Mucosa of descending colon (tissue), 3 donors: ENCODE data around the gene EMX1. TPM values are rescaled to one million over a fixed set of nuclear protein-coding genes. Genes with fewer than 3 reads are reported as not detected.
A peak's percentile ranks its signal among the peaks of the same experiment; 100 is the strongest.

Experiments
- ATAC-seq: fragments of 200-7000 bp; cut with Tn5 transposase; one replicate; pipeline ENCODE4 v1.9.1; 2020; ENCODE audit warnings: mild to moderate bottlenecking, moderate library complexity
- DNase-seq, 3 donors: peaks; one replicate each; pipeline ENCODE4 v3.0.0-alpha.2; 2020
- H3K36me3 ChIP-seq: fragments of 200-600 bp; one replicate; pipeline ENCODE4 v1.8.0; 2021; ENCODE audit warnings: low read depth, mild to moderate bottlenecking
- H3K4me1 ChIP-seq: fragments of 200-600 bp; one replicate; pipeline ENCODE4 v1.8.0; 2021; ENCODE audit warnings: low read depth, mild to moderate bottlenecking
- H3K4me3 ChIP-seq: fragments of 200-600 bp; one replicate; pipeline ENCODE4 v1.8.0; 2021; ENCODE audit warnings: mild to moderate bottlenecking
- H3K9me3 ChIP-seq: fragments of 200-600 bp; one replicate; pipeline ENCODE4 v1.8.0; 2021; ENCODE audit warnings: mild to moderate bottlenecking
- intact Hi-C, 2 donors: fragments of 100-400 bp; cut with DNase I in 1 of 2; cut with micrococcal nuclease in 1 of 2; formaldehyde crosslinking; loops; one replicate each; pipeline versions ENCODE4 v1.11.0 to v1.11.1; 2022; cut with DNase I, micrococcal nuclease
- total RNA-seq, 3 donors: library from RNA; stranded (reverse); fragmentation: NEBNext Ultra II Directional in 2 of 3; extraction: Animal tissue kit (Norgen Biotek cat#: 25700) in 2 of 3; gene quantifications; one replicate each; pipeline versions ENCODE4 v1.2.1 to v1.2.4, GENCODE V29; 2021 to 2023
- TF ChIP-seq, protein P1 (sequence below): fragments of 200-600 bp; IDR thresholded peaks from one replicate; pipeline ENCODE4 v1.8.0; 2022; ENCODE audit warnings: antibody characterized with exemption, mild to moderate bottlenecking
- donor health status: DM: no; HTN: no; CAD: no; lungs with moderate emphysema.
- donor health status: DM: no; HTN: no; CAD: no.
- donor health status: DM: no; HTN: yes; CAD: no.

EMX1 gene
- total RNA-seq, 3 donors from 2014 or later = 0.96 to 3.6 (median 1.6) TPM

DNA sequence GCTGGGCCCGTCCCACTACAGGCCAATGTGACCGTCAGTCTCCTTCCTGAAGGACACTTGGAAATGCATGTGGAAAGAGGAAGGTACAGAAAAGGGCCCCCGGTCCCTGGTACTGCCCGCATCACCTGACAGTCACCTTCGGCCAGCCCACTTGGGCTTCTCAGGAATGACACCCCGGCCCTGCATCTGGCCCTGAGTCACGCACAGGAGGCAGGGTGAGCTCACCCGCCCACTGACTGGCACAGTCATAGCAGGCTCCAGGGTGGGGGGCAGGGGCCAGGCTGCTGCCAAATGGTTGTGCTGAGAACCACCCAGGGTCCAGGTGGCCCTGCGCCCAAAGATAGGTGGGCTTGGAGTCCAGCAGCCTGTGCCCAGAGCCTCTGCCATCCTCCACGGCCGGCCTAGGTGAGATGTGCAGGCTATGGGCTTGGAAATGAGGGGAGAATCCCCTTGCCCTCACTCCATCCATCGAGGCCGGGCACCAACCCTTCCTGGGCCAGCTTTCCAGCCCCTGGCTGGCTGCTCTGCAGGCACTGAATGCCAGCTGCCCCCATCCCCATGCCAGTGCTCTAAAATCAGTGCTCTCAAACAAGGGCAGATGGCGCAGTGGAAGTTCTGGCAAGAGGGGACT is 14.1 kb downstream of the EMX1 start:
- no peak overlapping the region for H3K4me3 ChIP-seq
- intact Hi-C loops = no loop called here
- H3K4me1 ChIP-seq = no peaks in the 10 kb centered on the region
- TF ChIP-seq, protein P1, sequence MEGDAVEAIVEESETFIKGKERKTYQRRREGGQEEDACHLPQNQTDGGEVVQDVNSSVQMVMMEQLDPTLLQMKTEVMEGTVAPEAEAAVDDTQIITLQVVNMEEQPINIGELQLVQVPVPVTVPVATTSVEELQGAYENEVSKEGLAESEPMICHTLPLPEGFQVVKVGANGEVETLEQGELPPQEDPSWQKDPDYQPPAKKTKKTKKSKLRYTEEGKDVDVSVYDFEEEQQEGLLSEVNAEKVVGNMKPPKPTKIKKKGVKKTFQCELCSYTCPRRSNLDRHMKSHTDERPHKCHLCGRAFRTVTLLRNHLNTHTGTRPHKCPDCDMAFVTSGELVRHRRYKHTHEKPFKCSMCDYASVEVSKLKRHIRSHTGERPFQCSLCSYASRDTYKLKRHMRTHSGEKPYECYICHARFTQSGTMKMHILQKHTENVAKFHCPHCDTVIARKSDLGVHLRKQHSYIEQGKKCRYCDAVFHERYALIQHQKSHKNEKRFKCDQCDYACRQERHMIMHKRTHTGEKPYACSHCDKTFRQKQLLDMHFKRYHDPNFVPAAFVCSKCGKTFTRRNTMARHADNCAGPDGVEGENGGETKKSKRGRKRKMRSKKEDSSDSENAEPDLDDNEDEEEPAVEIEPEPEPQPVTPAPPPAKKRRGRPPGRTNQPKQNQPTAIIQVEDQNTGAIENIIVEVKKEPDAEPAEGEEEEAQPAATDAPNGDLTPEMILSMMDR = no peak
- ATAC-seq (no peak), DNase-seq (no peak)
- no peaks in the 10 kb centered on the region for H3K36me3 ChIP-seq
- H3K9me3 ChIP-seq = no peaks in the 10 kb centered on the region

GRCh38 chr2:72932045-72932740 is 14.9 kb downstream of the EMX1 start:
- TF ChIP-seq, protein P1 = no peak
- ATAC-seq (no peak), DNase-seq (no peak)
- Histone ChIP-seq H3K36me3 (no peaks in the 10 kb centered on the region), H3K9me3 (no peaks in the 10 kb centered on the region), H3K4me1 (no peaks in the 10 kb centered on the region), H3K4me3 (no peak overlapping the region)
- intact Hi-C loops = no loop called here

GRCh38 chr2:72932805-72933204 is 15.5 kb downstream of the EMX1 start:
- ATAC-seq (no peak), DNase-seq (no peak)
- Histone ChIP-seq H3K4me3 (no peak overlapping the region), H3K9me3 (no peaks in the 10 kb centered on the region), H3K36me3 (no peaks in the 10 kb centered on the region), H3K4me1 (no peaks in the 10 kb centered on the region)
- intact Hi-C loops = no loop called here
- TF ChIP-seq, protein P1 = no peak

- H3K4me3 ChIP-seq = no peak overlapping the region
- DNase-seq (no peak), ATAC-seq (no peak)
- TF ChIP-seq, protein P1 = no peak
- H3K9me3 ChIP-seq = no peaks in the 10 kb centered on the region
- H3K4me1 ChIP-seq = no peaks in the 10 kb centered on the region
- intact Hi-C loops = no loop called here
- no peaks in the 10 kb centered on the region for H3K36me3 ChIP-seq
Measured at GRCh38 chr2:72933207-72933606, 15.9 kb downstream of the EMX1 start.

DNA sequence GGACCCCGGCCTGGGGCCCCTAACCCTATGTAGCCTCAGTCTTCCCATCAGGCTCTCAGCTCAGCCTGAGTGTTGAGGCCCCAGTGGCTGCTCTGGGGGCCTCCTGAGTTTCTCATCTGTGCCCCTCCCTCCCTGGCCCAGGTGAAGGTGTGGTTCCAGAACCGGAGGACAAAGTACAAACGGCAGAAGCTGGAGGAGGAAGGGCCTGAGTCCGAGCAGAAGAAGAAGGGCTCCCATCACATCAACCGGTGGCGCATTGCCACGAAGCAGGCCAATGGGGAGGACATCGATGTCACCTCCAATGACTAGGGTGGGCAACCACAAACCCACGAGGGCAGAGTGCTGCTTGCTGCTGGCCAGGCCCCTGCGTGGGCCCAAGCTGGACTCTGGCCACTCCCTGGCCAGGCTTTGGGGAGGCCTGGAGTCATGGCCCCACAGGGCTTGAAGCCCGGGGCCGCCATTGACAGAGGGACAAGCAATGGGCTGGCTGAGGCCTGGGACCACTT is 16.4 kb downstream of the EMX1 start:
- H3K4me3 ChIP-seq = no peak overlapping the region
- peak; percentile 49 for ATAC-seq
- H3K9me3 ChIP-seq = no peaks in the 10 kb centered on the region
- TF ChIP-seq, protein P1 = no peak
- no peaks in the 10 kb centered on the region for H3K4me1 ChIP-seq
- peak in 2 of 3 donors; percentile 47 to 55 for DNase-seq
- no peaks in the 10 kb centered on the region for H3K36me3 ChIP-seq
- intact Hi-C loops = no loop called here
